Liver (tissue), 9 donors: Measurements from ENCODE around the gene IBA57. TPM values are rescaled to one million over a fixed set of nuclear protein-coding genes. Genes with fewer than 3 reads are reported as not detected.

Experiments used
- DNase-seq: peaks from one replicate; pipeline ENCODE4 v3.0.0-alpha.2; 2017; ENCODE audit warnings: low spot score
- H3K27ac ChIP-seq, 2 donors: one replicate each; pipeline ENCODE4 v1.7.0; 2013; ENCODE audit warnings: inconsistent platforms in 2 of 2, low read length in 2 of 2, control low read depth in 1 of 2, low read depth in 1 of 2, mild to moderate bottlenecking in 1 of 2
- H3K27me3 ChIP-seq, 4 donors: one replicate each; pipeline versions ENCODE4 v1.6.1 to v1.7.0; 2013; ENCODE audit warnings: low read length in 3 of 4, inconsistent platforms in 1 of 4, mild to moderate bottlenecking in 1 of 4, moderate library complexity in 1 of 4; ENCODE audit not compliant: control insufficient read depth in 4 of 4, insufficient read depth in 4 of 4
- H3K36me3 ChIP-seq, 4 donors: one replicate each; pipeline versions ENCODE4 v1.6.1 to v1.7.0; 2013; ENCODE audit warnings: low read length in 3 of 4, mild to moderate bottlenecking in 3 of 4, low read depth in 1 of 4, moderate library complexity in 1 of 4; ENCODE audit not compliant: control insufficient read depth in 4 of 4, insufficient read depth in 3 of 4
- H3K4me1 ChIP-seq, 4 donors: one replicate each; pipeline versions ENCODE4 v1.6.1 to v1.7.0; 2013; ENCODE audit warnings: low read length in 3 of 4, mild to moderate bottlenecking in 3 of 4, moderate library complexity in 1 of 4; ENCODE audit not compliant: control insufficient read depth in 4 of 4, insufficient read depth in 4 of 4
- H3K4me3 ChIP-seq, 3 donors: one replicate each; pipeline versions ENCODE4 v1.6.1 to v1.7.0; 2013; ENCODE audit warnings: low read length in 3 of 3, control low read depth in 1 of 3, low read depth in 1 of 3, mild to moderate bottlenecking in 1 of 3
- H3K9ac ChIP-seq, 2 donors: one replicate each; pipeline ENCODE4 v1.7.0; 2013; ENCODE audit warnings: low read length in 2 of 2, mild to moderate bottlenecking in 2 of 2, moderate library complexity in 2 of 2, control low read depth in 1 of 2, low read depth in 1 of 2
- H3K9me3 ChIP-seq, 4 donors: one replicate each; pipeline versions ENCODE4 v1.6.1 to v1.7.0; 2013; ENCODE audit warnings: low read length in 3 of 4; ENCODE audit not compliant: control insufficient read depth in 4 of 4
- ATF3 ChIP-seq: IDR thresholded peaks from 2 replicates; pipeline ENCODE4 v1.6.1; 2016; ENCODE audit warnings: antibody characterized with exemption
- EGR1 ChIP-seq, 2 donors: IDR thresholded peaks; 2 replicates each; pipeline ENCODE4 v1.6.1; 2016 to 2018; ENCODE audit warnings: antibody characterized with exemption in 2 of 2, low read depth in 2 of 2
- FOXA1 ChIP-seq: IDR thresholded peaks from 2 replicates; pipeline ENCODE4 v1.6.1; 2016; ENCODE audit warnings: antibody characterized with exemption
- FOXA2 ChIP-seq: IDR thresholded peaks from 2 replicates; pipeline ENCODE4 v1.6.1; 2016; ENCODE audit warnings: antibody characterized with exemption
- GABPA ChIP-seq, 2 donors: IDR thresholded peaks in 1 of 2; conservative IDR thresholded peaks in 1 of 2; 2 replicates each; pipeline ENCODE4 v1.6.1; 2016; ENCODE audit warnings: antibody characterized with exemption in 2 of 2, mild to moderate bottlenecking in 1 of 2, moderate library complexity in 1 of 2
- HNF4G ChIP-seq: IDR thresholded peaks from 2 replicates; pipeline ENCODE4 v1.6.1; 2016; ENCODE audit warnings: antibody characterized with exemption
- JUND ChIP-seq, 2 donors: IDR thresholded peaks; 2 replicates each; pipeline ENCODE4 v1.6.1; 2016; ENCODE audit warnings: antibody characterized with exemption in 2 of 2
- MAX ChIP-seq: IDR thresholded peaks from 2 replicates; pipeline ENCODE4 v1.6.1; 2016; ENCODE audit warnings: antibody characterized with exemption
- NR2F2 ChIP-seq: IDR thresholded peaks from 2 replicates; pipeline ENCODE4 v1.6.1; 2016; ENCODE audit warnings: antibody characterized with exemption
- RAD21 ChIP-seq, 2 donors: IDR thresholded peaks; 2 replicates each; pipeline ENCODE4 v1.6.1; 2016; ENCODE audit warnings: antibody characterized with exemption in 2 of 2, mild to moderate bottlenecking in 2 of 2
- RXRA ChIP-seq, 2 donors: IDR thresholded peaks; 2 replicates each; pipeline ENCODE4 v1.6.1; 2017 to 2018; ENCODE audit warnings: antibody characterized with exemption in 2 of 2, mild to moderate bottlenecking in 1 of 2
- SP1 ChIP-seq: IDR thresholded peaks from 2 replicates; pipeline ENCODE4 v1.6.1; 2018; ENCODE audit warnings: antibody characterized with exemption, mild to moderate bottlenecking
- TAF1 ChIP-seq: conservative IDR thresholded peaks from 2 replicates; pipeline ENCODE4 v1.6.1; 2016; ENCODE audit warnings: antibody characterized with exemption, mild to moderate bottlenecking
- YY1 ChIP-seq: IDR thresholded peaks from 2 replicates; pipeline ENCODE4 v1.6.1; 2016; ENCODE audit warnings: antibody characterized with exemption, mild to moderate bottlenecking
- ZBTB33 ChIP-seq: IDR thresholded peaks from 2 replicates; pipeline ENCODE4 v1.6.1; 2016; ENCODE audit warnings: antibody characterized with exemption
- WGBS: extraction: QIAGEN DNeasy Blood & Tissue Kit; methylation state at CpG from one replicate; pipeline ENCODE4 v1.1.7; 2013; 5-methylcytosine and 5-hydroxymethylcytosine counted together
- polyA plus RNA-seq, 2 donors: library from polyadenylated mRNA; stranded (reverse) in 1 of 2; unstranded in 1 of 2; fragments of 200-250 nt in 1 of 2; fragments of >200 nt in 1 of 2; fragmentation: Nextera tagmentation in 1 of 2; extraction: Ambion mirVana in 1 of 2; gene quantifications; one replicate each; pipeline versions ENCODE4 v1.2.1 to v1.2.3, GENCODE V29; 2013 to 2015
- total RNA-seq, 2 donors: library from RNA; depleted of rRNA; stranded (reverse); fragments of >200 nt; gene quantifications; one replicate each; pipeline ENCODE4 v1.2.3, GENCODE V29; 2014
- TF ChIP-seq, protein P1 (sequence below): fragments of 150-350 bp; IDR thresholded peaks from 2 replicates; pipeline ENCODE4 v1.5.1; 2017; ENCODE audit warnings: improper control_type of control experiment, low read depth, low read length; ENCODE audit not compliant: missing input control
- donor health status: healthy.
- donor health status: healthy.
- donor health status: healthy.
- donor health status: healthy.
- donor health status: healthy.

Gene IBA57
- total RNA-seq (10 to 100 TPM in 1 of 2 donors, 1 to 10 TPM in 1; 8.4 to 12.0 TPM), polyA plus RNA-seq (1 to 10 TPM; 1.6 to 8.5 TPM)

GRCh38 chr1:228165372-228166169 is at the start of gene IBA57:
Gene IBA57, plus strand, starts transcription at chr1:228165804. Its CDS starts 13 bp downstream, at chr1:228165817.
- H3K9ac ChIP-seq: peak within 1 kb of the TSS; percentile 82 to 94
- peak in 1 of 2 donors; percentile 12 for TF ChIP-seq RXRA (IDR thresholded peaks at IDR 0.05)
- TF ChIP-seq ATF3: no peak
- TF ChIP-seq MAX: no peak
- peak in 1 of 2 donors; percentile 24 for TF ChIP-seq EGR1 (IDR thresholded peaks at IDR 0.05; ENCODE audit: low read depth in 2 of 2)
- peak in 1 of 2 donors; percentile 78 for TF ChIP-seq GABPA (IDR thresholded peaks at IDR 0.05 in 1 of 2, conservative IDR thresholded peaks at IDR 0.05 in 1 of 2)
- peak; percentile 88 for TF ChIP-seq YY1
- TF ChIP-seq, protein P1, sequence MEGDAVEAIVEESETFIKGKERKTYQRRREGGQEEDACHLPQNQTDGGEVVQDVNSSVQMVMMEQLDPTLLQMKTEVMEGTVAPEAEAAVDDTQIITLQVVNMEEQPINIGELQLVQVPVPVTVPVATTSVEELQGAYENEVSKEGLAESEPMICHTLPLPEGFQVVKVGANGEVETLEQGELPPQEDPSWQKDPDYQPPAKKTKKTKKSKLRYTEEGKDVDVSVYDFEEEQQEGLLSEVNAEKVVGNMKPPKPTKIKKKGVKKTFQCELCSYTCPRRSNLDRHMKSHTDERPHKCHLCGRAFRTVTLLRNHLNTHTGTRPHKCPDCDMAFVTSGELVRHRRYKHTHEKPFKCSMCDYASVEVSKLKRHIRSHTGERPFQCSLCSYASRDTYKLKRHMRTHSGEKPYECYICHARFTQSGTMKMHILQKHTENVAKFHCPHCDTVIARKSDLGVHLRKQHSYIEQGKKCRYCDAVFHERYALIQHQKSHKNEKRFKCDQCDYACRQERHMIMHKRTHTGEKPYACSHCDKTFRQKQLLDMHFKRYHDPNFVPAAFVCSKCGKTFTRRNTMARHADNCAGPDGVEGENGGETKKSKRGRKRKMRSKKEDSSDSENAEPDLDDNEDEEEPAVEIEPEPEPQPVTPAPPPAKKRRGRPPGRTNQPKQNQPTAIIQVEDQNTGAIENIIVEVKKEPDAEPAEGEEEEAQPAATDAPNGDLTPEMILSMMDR: peak; percentile 98
- peak in 1 of 2 donors; percentile 34 for TF ChIP-seq JUND (IDR thresholded peaks at IDR 0.05)
- no peak for TF ChIP-seq TAF1
- TF ChIP-seq SP1: peak; percentile 74
- no peak for TF ChIP-seq NR2F2
- peak in 1 of 2 donors; percentile 40 for TF ChIP-seq RAD21 (IDR thresholded peaks at IDR 0.05)
- no peak for TF ChIP-seq FOXA2
- no peak for TF ChIP-seq ZBTB33
- H3K27ac ChIP-seq: peak within 1 kb of the TSS; percentile 97 to 99
- no peaks in the 10 kb centered on the region for H3K36me3 ChIP-seq
- no peaks in the 10 kb centered on the region for H3K9me3 ChIP-seq
- H3K4me3 ChIP-seq: peak within 1 kb of the TSS; percentile 59 to 84 (median 77)
- no peaks in the 10 kb centered on the region for H3K27me3 ChIP-seq
- peak; percentile 100 for DNase-seq
- under 1% methylated on average over 93 of the region's 93 CpGs for WGBS
- H3K4me1 ChIP-seq: peaks cover 0 to 18% (median 4%) of the 10 kb centered on the region in 4 donors

GRCh38 chr1:228117335-228117734 is 48.3 kb upstream of the IBA57 start:
- WGBS: 95% methylated on average over 4 of the region's 4 CpGs
- Histone ChIP-seq H3K4me3 (no peak overlapping the region), H3K36me3 (no peaks in the 10 kb centered on the region), H3K4me1 (no peaks in the 10 kb centered on the region), H3K9ac (no peak overlapping the region), H3K27ac (no peak overlapping the region), H3K27me3 (no peaks in the 10 kb centered on the region), H3K9me3 (no peaks in the 10 kb centered on the region)
- TF ChIP-seq EGR1 (IDR thresholded peaks at IDR 0.05; ENCODE audit: low read depth in 2 of 2) (no peak), YY1 (no peak), HNF4G (no peak), ZBTB33 (no peak), JUND (IDR thresholded peaks at IDR 0.05) (no peak), NR2F2 (no peak), ATF3 (no peak), MAX (no peak), FOXA2 (no peak), FOXA1 (no peak), TAF1 (no peak), RXRA (IDR thresholded peaks at IDR 0.05) (no peak)
- TF ChIP-seq, protein P1: no peak
- DNase-seq: no peak
